Pancreas (tissue), 10 donors: ENCODE data around the gene AGPS. TPM values are rescaled to one million over a fixed set of nuclear protein-coding genes. Genes with fewer than 3 reads are reported as not detected.

Experiments used
- ATAC-seq, 4 donors: fragments of 200-7000 bp; cut with Tn5 transposase; one replicate each; pipeline versions ENCODE4 v1.8.0 to v1.9.1; 2020; ENCODE audit warnings: mild to moderate bottlenecking in 4 of 4, moderate library complexity in 4 of 4
- DNase-seq, 6 donors: peaks; one replicate each; pipeline ENCODE4 v3.0.0-alpha.2; 2020
- FAIRE-seq: peaks from 2 replicates; lab custom pipeline; 2012; peaks lifted over from hg19 to GRCh38; lab: Jason Lieb, UNC
- H3K27ac ChIP-seq, 4 donors: fragments of 200-600 bp; sonication (generic); 1 replicate in 3 of 4; 2 replicates in 1 of 4; pipeline versions ENCODE4 v1.5.0 to v1.8.0; 2020
- H3K27me3 ChIP-seq, 4 donors: fragments of 200-600 bp; one replicate each; pipeline ENCODE4 v1.8.0; 2021
- H3K36me3 ChIP-seq, 3 donors: fragments of 200-600 bp; sonication (generic) in 1 of 3; one replicate each; pipeline versions ENCODE4 v1.5.0 to v1.8.0; 2020 to 2021
- H3K4me1 ChIP-seq, 3 donors: fragments of 200-600 bp; one replicate each; pipeline ENCODE4 v1.8.0; 2021
- H3K4me3 ChIP-seq, 4 donors: fragments of 200-600 bp; sonication (generic) in 2 of 4; one replicate each; pipeline versions ENCODE4 v1.5.0 to v1.8.0; 2020 to 2021
- H3K9me3 ChIP-seq, 4 donors: fragments of 200-600 bp; one replicate each; pipeline ENCODE4 v1.8.0; 2021
- CTCF ChIP-seq, 4 donors: fragments of 200-600 bp; sonication (generic) in 3 of 4; IDR thresholded peaks; one replicate each; pipeline versions ENCODE4 v1.5.0 to v1.8.0; 2021; ENCODE audit warnings: antibody characterized with exemption in 4 of 4
- WGBS, 2 donors: extraction: QIAGEN DNeasy Blood & Tissue Kit; methylation state at CpG; one replicate each; pipeline ENCODE4 v1.1.7; 2013; 5-methylcytosine and 5-hydroxymethylcytosine counted together
- intact Hi-C, 3 donors: fragments of 100-400 bp; cut with DNase I; formaldehyde crosslinking; loops; one replicate each; pipeline versions ENCODE4 v1.11.1 to v1.14.2; 2022
- polyA plus RNA-seq, 2 donors: library from polyadenylated mRNA; stranded (reverse); fragments of 200-250 nt; gene quantifications; one replicate each; pipeline ENCODE4 v1.2.3, GENCODE V29; 2013
- total RNA-seq, 6 donors: library from RNA; stranded (reverse); fragmentation: NEBNext Ultra II Directional in 4 of 6; extraction: Animal tissue kit (Norgen Biotek cat#: 25700) in 4 of 6; gene quantifications; one replicate each; pipeline versions ENCODE4 v1.2.1 to v1.2.4, GENCODE V29; 2021 to 2023
- donor health status: healthy with polysubstance abuse.
- donor health status: DM: no; HTN: no; CAD: no; lungs with moderate emphysema.
- donor health status: DM: no; HTN: no; CAD: no.
- donor health status: control.
- donor health status: control.
- donor health status: Bipolar disorder and iron deficiency.
- donor health status: DM: yes; HTN: yes; CAD: no.
- donor health status: DM: no; HTN: no; CAD: no.
- donor health status: DM: no; HTN: no; CAD: no.
- donor health status: DM: yes; HTN: yes; CAD: no.

AGPS gene
- total and polyA plus RNA-seq, 8 donors = 3.0 to 47.2 (median 23.2) TPM

- H3K27me3 ChIP-seq = no peaks in the 10 kb centered on the region
- H3K4me1 ChIP-seq = peaks cover 0 to 4% (median 0%) of the 10 kb centered on the region in 3 donors
- H3K4me3 ChIP-seq = no peak overlapping the region
- TF ChIP-seq CTCF (IDR thresholded peaks at IDR 0.05) = no peak
- intact Hi-C loops = no loop called here
- ATAC-seq (no peak), FAIRE-seq (no peak), DNase-seq (no peak)
- WGBS, 2 donors = 48 to 69% methylated on average over 2 of the region's 2 CpGs
- no peak overlapping the region for H3K27ac ChIP-seq
- no peaks in the 10 kb centered on the region for H3K9me3 ChIP-seq
- no peaks in the 10 kb centered on the region for H3K36me3 ChIP-seq
These were observed 8.6 kb upstream of the AGPS start for GRCh38 chr2:177383935-177384334.

GRCh38 chr2:177385151-177385550 lies 7.4 kb upstream of the AGPS start:
- WGBS, 2 donors = 36 to 45% methylated on average over 2 of the region's 2 CpGs
- no peak overlapping the region for H3K27ac ChIP-seq
- no peak for DNase-seq
- no peak for TF ChIP-seq CTCF (IDR thresholded peaks at IDR 0.05)
- ATAC-seq = no peak
- H3K36me3 ChIP-seq = no peaks in the 10 kb centered on the region
- intact Hi-C loops = no loop called here
- H3K4me1 ChIP-seq = peaks cover 0 to 4% (median 0%) of the 10 kb centered on the region in 3 donors
- no peak overlapping the region for H3K4me3 ChIP-seq
- H3K27me3 ChIP-seq = no peaks in the 10 kb centered on the region
- no peaks in the 10 kb centered on the region for H3K9me3 ChIP-seq
- FAIRE-seq = no peak

GRCh38 chr2:177391822-177392372 lies 676 bp upstream of the AGPS start:
- no peaks in the 10 kb centered on the region for H3K27me3 ChIP-seq
- H3K4me1 ChIP-seq = peaks cover 0 to 16% (median 3%) of the 10 kb centered on the region in 3 donors
- no peak for TF ChIP-seq CTCF (IDR thresholded peaks at IDR 0.05)
- peak in 1 of 4 donors; percentile 15 for ATAC-seq
- H3K27ac ChIP-seq = peak overlapping the region in 2 of 4 donors; percentile 46 to 65
- no peaks in the 10 kb centered on the region for H3K36me3 ChIP-seq
- 56 to 59% methylated on average over 4 of the region's 4 CpGs for WGBS, 2 donors
- FAIRE-seq = no peak
- intact Hi-C loops = no loop called here
- H3K4me3 ChIP-seq = peak overlapping the region; percentile 65 to 92 (median 88)
- no peaks in the 10 kb centered on the region for H3K9me3 ChIP-seq
- no peak for DNase-seq

DNA sequence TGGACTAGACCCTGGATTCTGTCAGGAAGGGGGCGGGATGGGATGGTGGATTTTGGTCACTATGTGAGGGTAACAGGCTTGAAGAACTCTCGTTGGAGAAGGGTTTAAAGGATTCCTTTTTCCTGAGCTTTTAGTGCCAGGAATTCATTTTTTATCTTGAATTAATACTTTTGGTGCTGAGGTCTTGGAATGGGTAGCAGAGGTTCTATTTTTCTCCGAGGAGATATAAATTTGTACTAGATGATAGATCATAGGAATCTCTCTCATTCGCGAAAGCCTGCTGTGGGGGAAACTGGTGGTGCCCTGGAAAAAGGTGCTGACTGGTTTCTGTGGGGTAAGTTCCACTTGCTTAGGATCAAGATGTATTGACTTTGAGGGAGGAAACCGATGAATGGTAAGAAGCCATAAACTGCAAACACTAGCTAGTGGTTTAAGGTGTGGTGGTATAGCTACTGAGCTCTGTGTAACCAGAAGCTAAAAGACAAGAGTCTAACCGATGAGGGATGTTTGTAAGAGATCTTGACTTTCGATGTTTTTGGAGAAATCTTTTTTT lies 706 bp downstream of the AGPS start:
- Histone ChIP-seq H3K4me3 (peak overlapping the region; percentile 65 to 92 (median 88)), H3K9me3 (no peaks in the 10 kb centered on the region), H3K36me3 (no peaks in the 10 kb centered on the region), H3K27ac (peak overlapping the region; percentile 46 to 75 (median 70)), H3K4me1 (peaks cover 13 to 30% (median 14%) of the 10 kb centered on the region in 3 donors), H3K27me3 (no peaks in the 10 kb centered on the region)
- DNase-seq (no peak), ATAC-seq (peak in 1 of 4 donors; percentile 2), FAIRE-seq (no peak)
- intact Hi-C loops = no loop called here
- WGBS, 2 donors = 5 to 7% methylated on average over 8 of the region's 8 CpGs
- TF ChIP-seq CTCF (IDR thresholded peaks at IDR 0.05) = no peak
